GM23338 (cell line): Measurements from ENCODE around the gene DVL2. TPM values are rescaled to one million over a fixed set of nuclear protein-coding genes. Genes with fewer than 3 reads are reported as not detected.

Experiments
- ATAC-seq: fragments of 200-7000 bp; cut with Tn5 transposase; 3 replicates; pipeline ENCODE4 v1.9.1; 2020
- DNase-seq: peaks from one replicate; pipeline ENCODE4 v3.0.0-alpha.2; 2015; ENCODE audit warnings: low spot score
- H2AFZ ChIP-seq: fragments of 200-600 bp; sonication (generic); 2 replicates; pipeline ENCODE4 v1.8.0; 2016; ENCODE audit warnings: antibody characterized with exemption, mild to moderate bottlenecking, moderate library complexity
- H3F3A ChIP-seq: fragments of 200-600 bp; sonication (generic); replicated peaks from 2 replicates; pipeline ENCODE4 v1.8.0; 2017; ENCODE audit warnings: antibody characterized with exemption, mixed run types, low read depth
- H3K27ac ChIP-seq: fragments of 200-600 bp; sonication (generic); 2 replicates; pipeline ENCODE4 v1.6.1; 2016; ENCODE audit warnings: low read depth
- H3K27me3 ChIP-seq: fragments of 200-600 bp; sonication (generic); 2 replicates; pipeline ENCODE4 v1.8.0; 2016; ENCODE audit warnings: mild to moderate bottlenecking, mixed run types, moderate library complexity; ENCODE audit not compliant: insufficient read depth
- H3K36me3 ChIP-seq: fragments of 200-600 bp; sonication (generic); 2 replicates; pipeline ENCODE4 v1.8.0; 2016; ENCODE audit warnings: mild to moderate bottlenecking; ENCODE audit not compliant: insufficient read depth
- H3K4me1 ChIP-seq: fragments of 200-600 bp; sonication (generic); 2 replicates; pipeline ENCODE4 v1.8.0; 2016; ENCODE audit warnings: mild to moderate bottlenecking, moderate library complexity; ENCODE audit not compliant: insufficient read depth
- H3K4me2 ChIP-seq: fragments of 200-600 bp; sonication (generic); 2 replicates; pipeline ENCODE4 v1.7.1; 2017; ENCODE audit warnings: mixed run types
- H3K4me3 ChIP-seq: fragments of 200-600 bp; sonication (generic); 2 replicates; pipeline ENCODE4 v1.6.1; 2016; ENCODE audit warnings: mixed run types
- H3K79me2 ChIP-seq: fragments of 200-600 bp; sonication (generic); replicated peaks from 2 replicates; pipeline ENCODE4 v1.8.0; 2017; ENCODE audit warnings: mild to moderate bottlenecking; ENCODE audit not compliant: insufficient read depth
- H3K9me2 ChIP-seq: fragments of 200-600 bp; sonication (generic); 2 replicates; pipeline ENCODE4 v1.8.0; 2017; ENCODE audit not compliant: insufficient read depth
- H4K20me1 ChIP-seq: fragments of 200-600 bp; sonication (generic); replicated peaks from 2 replicates; pipeline ENCODE4 v1.8.0; 2017; ENCODE audit warnings: mild to moderate bottlenecking; ENCODE audit not compliant: insufficient read depth
- H3K27ac Mint-ChIP-seq: 2 replicates; pipeline ENCODE4 v1.8.0; 2020; ENCODE audit warnings: inconsistent platforms, mild to moderate bottlenecking, moderate library complexity, mixed read lengths
- H3K27me3 Mint-ChIP-seq: 3 replicates; pipeline ENCODE4 v1.8.0; 2022; ENCODE audit warnings: low read depth, mild to moderate bottlenecking, moderate library complexity, mixed read lengths, inconsistent platforms; ENCODE audit not compliant: insufficient read depth, poor library complexity
- H3K36me3 Mint-ChIP-seq: 3 replicates; pipeline ENCODE4 v1.8.0; 2021; ENCODE audit warnings: low read depth, mild to moderate bottlenecking, inconsistent platforms, moderate library complexity, mixed read lengths
- H3K4me1 Mint-ChIP-seq: 3 replicates; pipeline ENCODE4 v1.8.0; 2020; ENCODE audit warnings: mild to moderate bottlenecking, inconsistent platforms, mixed read lengths
- H3K4me3 Mint-ChIP-seq: 3 replicates; pipeline ENCODE4 v1.8.0; 2021; ENCODE audit warnings: moderate library complexity, mild to moderate bottlenecking, inconsistent platforms, mixed read lengths
- H3K9me3 Mint-ChIP-seq: 3 replicates; pipeline ENCODE4 v1.8.0; 2020; ENCODE audit warnings: moderate library complexity, mild to moderate bottlenecking, inconsistent platforms, mixed read lengths
- CREB1 ChIP-seq: fragments of 250-450 bp; sonication (Bioruptor Pico); IDR thresholded peaks from 2 replicates; pipeline ENCODE4 v1.5.0; 2020; ENCODE audit warnings: low read depth, mild to moderate bottlenecking, moderate library complexity
- EZH2 ChIP-seq: fragments of 200-600 bp; sonication (generic); IDR thresholded peaks from one replicate; pipeline ENCODE4 v1.8.0; 2017; ENCODE audit warnings: antibody characterized with exemption, mild to moderate bottlenecking, low read depth; ENCODE audit not compliant: unreplicated experiment
- EZH2phosphoT487 ChIP-seq: fragments of 200-600 bp; sonication (generic); IDR thresholded peaks from one replicate; pipeline ENCODE4 v1.8.1; 2018; ENCODE audit warnings: antibody characterized with exemption; ENCODE audit not compliant: unreplicated experiment
- JUNB ChIP-seq: IDR thresholded peaks from one replicate; pipeline ENCODE4 v1.6.1; 2016; ENCODE audit warnings: antibody characterized with exemption; ENCODE audit not compliant: unreplicated experiment
- POLR2AphosphoS5 ChIP-seq: IDR thresholded peaks from 2 replicates; pipeline ENCODE4 v1.6.1; 2016; ENCODE audit warnings: antibody characterized with exemption, low read depth
- STAT1 ChIP-seq: IDR thresholded peaks from one replicate; pipeline ENCODE4 v1.6.1; 2016; ENCODE audit warnings: antibody characterized with exemption; ENCODE audit not compliant: unreplicated experiment
- ZNF114 ChIP-seq: fragments of 250-450 bp; sonication (Bioruptor Pico); IDR thresholded peaks from 2 replicates; pipeline ENCODE4 v1.5.0; 2020; ENCODE audit warnings: mild to moderate bottlenecking, moderate library complexity
- ZNF331 ChIP-seq: fragments of 250-450 bp; sonication (Bioruptor Pico); IDR thresholded peaks from 2 replicates; pipeline ENCODE4 v1.5.0; 2020; ENCODE audit warnings: low read depth, mild to moderate bottlenecking, moderate library complexity
- polyA plus RNA-seq: library from polyadenylated mRNA; unstranded; fragments of >200 nt; fragmentation: Nextera tagmentation; extraction: Ambion mirVana; gene quantifications from 2 replicates; pipeline ENCODE4 v1.2.1, GENCODE V29; 2016
- total RNA-seq: library from RNA; depleted of rRNA; stranded (reverse); fragments of >200 nt; shearing (Covaris generic); gene quantifications from 2 replicates; pipeline ENCODE4 v1.2.3, GENCODE V29; 2014
- TF ChIP-seq, protein P1 (sequence below): IDR thresholded peaks from 2 replicates; pipeline ENCODE4 v1.6.1; 2016; ENCODE audit warnings: antibody characterized with exemption
- TF ChIP-seq, protein P2 (sequence below), 2 experiments: fragments of 200-600 bp in 1 of 2; sonication (generic) in 1 of 2; conservative IDR thresholded peaks; 2 replicates each; pipeline versions ENCODE4 v1.5.1 to v1.6.1; 2016 to 2017; ENCODE audit warnings: antibody characterized with exemption in 2 of 2, low read depth in 2 of 2, mild to moderate bottlenecking in 2 of 2, moderate library complexity in 1 of 2
- TF ChIP-seq, protein P3 (sequence below): IDR thresholded peaks from one replicate; pipeline ENCODE4 v1.6.1; 2018; ENCODE audit warnings: antibody characterized with exemption; ENCODE audit not compliant: unreplicated experiment

DVL2 gene
- total and polyA plus RNA-seq, 2 experiments from 2014 or later: 19.7 to 80.6 TPM

DNA sequence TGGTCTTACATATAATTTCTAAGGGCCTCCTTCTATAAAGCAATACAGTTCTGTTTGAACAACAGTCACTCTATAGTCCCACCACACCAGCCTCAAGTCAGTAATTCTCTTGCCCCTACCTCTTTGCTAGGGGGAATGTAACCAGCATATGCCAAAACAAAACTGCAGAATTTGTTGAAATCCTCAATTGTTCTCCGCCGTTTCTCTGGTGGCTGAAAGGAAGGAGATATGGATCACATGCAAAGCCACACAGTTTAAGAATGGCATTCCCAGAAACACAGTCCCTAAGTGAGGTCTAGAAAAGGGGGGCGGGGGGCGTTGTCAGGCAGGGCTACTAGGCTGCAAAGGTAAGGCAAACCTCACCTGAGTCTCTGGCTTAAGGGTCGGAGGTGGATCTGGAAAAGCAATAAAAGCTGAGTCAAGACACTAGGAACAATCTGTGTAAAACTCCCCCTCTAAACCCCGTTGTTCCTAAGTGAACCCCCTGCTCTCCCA lies 3.0 kb upstream of the DVL2 start (continued):
- TF ChIP-seq, protein P1, sequence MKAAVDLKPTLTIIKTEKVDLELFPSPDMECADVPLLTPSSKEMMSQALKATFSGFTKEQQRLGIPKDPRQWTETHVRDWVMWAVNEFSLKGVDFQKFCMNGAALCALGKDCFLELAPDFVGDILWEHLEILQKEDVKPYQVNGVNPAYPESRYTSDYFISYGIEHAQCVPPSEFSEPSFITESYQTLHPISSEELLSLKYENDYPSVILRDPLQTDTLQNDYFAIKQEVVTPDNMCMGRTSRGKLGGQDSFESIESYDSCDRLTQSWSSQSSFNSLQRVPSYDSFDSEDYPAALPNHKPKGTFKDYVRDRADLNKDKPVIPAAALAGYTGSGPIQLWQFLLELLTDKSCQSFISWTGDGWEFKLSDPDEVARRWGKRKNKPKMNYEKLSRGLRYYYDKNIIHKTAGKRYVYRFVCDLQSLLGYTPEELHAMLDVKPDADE: no peak
- TF ChIP-seq CREB1 (CRISPR knock-in tag) (no peak), EZH2 (no peak), ZNF114 (CRISPR knock-in tag) (no peak), POLR2AphosphoS5 (no peak), ZNF331 (CRISPR knock-in tag) (no peak), EZH2phosphoT487 (no peak), STAT1 (no peak), JUNB (no peak)
- TF ChIP-seq, protein P2, sequence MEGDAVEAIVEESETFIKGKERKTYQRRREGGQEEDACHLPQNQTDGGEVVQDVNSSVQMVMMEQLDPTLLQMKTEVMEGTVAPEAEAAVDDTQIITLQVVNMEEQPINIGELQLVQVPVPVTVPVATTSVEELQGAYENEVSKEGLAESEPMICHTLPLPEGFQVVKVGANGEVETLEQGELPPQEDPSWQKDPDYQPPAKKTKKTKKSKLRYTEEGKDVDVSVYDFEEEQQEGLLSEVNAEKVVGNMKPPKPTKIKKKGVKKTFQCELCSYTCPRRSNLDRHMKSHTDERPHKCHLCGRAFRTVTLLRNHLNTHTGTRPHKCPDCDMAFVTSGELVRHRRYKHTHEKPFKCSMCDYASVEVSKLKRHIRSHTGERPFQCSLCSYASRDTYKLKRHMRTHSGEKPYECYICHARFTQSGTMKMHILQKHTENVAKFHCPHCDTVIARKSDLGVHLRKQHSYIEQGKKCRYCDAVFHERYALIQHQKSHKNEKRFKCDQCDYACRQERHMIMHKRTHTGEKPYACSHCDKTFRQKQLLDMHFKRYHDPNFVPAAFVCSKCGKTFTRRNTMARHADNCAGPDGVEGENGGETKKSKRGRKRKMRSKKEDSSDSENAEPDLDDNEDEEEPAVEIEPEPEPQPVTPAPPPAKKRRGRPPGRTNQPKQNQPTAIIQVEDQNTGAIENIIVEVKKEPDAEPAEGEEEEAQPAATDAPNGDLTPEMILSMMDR (conservative IDR thresholded peaks at IDR 0.05; ENCODE audit: low read depth in 2 of 2): no peak

DNA sequence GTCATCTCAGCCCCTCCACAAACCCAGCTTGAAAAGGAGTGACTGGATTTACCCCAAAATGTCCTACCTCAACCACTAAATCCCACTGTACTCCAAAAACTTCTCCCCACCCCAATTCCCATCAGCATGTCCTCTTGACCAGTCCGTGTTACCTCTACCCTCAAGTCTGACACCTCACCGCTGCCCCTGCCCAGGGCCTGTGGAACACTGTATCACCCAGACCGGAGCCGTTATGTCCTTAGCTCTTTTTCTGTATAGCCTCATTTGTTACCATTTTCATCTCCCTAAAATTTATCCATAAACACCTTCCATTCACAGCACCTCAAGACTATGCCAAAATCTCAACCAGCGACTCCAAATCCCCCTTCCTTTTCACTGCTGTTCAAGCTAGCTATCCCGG lies 2.5 kb upstream of the DVL2 start:
- Histone ChIP-seq H3K36me3 (peaks cover 17% of the 10 kb centered on the region), H3K4me3 (peak overlapping the region; percentile 99; the same call in 1 of the 2 replicates), H4K20me1 (peaks cover 26% of the 10 kb centered on the region), H3K4me2 (peak overlapping the region; percentile 82), H3K79me2 (peaks cover 67% of the 10 kb centered on the region), H3K4me1 (peaks cover 28% of the 10 kb centered on the region), H3F3A (peaks cover 37% of the 10 kb centered on the region), H3K27me3 (no peaks in the 10 kb centered on the region), H2AFZ (no peak overlapping the region), H3K27ac (peak overlapping the region; percentile 88), H3K9me2 (no peaks in the 10 kb centered on the region)
- Mint-ChIP-seq H3K27ac (peak overlapping the region; percentile 45), H3K27me3 (peaks cover 23% of the 10 kb centered on the region), H3K9me3 (peaks cover 3% of the 10 kb centered on the region), H3K4me1 (peaks cover 46% of the 10 kb centered on the region), H3K4me3 (peak overlapping the region; percentile 87), H3K36me3 (peaks cover 55% of the 10 kb centered on the region)
- ATAC-seq (no peak), DNase-seq (no peak)
- TF ChIP-seq ZNF114 (CRISPR knock-in tag) (no peak), CREB1 (CRISPR knock-in tag) (no peak), STAT1 (no peak), POLR2AphosphoS5 (no peak), JUNB (no peak)
- TF ChIP-seq, protein P1: no peak
- TF ChIP-seq, protein P3, sequence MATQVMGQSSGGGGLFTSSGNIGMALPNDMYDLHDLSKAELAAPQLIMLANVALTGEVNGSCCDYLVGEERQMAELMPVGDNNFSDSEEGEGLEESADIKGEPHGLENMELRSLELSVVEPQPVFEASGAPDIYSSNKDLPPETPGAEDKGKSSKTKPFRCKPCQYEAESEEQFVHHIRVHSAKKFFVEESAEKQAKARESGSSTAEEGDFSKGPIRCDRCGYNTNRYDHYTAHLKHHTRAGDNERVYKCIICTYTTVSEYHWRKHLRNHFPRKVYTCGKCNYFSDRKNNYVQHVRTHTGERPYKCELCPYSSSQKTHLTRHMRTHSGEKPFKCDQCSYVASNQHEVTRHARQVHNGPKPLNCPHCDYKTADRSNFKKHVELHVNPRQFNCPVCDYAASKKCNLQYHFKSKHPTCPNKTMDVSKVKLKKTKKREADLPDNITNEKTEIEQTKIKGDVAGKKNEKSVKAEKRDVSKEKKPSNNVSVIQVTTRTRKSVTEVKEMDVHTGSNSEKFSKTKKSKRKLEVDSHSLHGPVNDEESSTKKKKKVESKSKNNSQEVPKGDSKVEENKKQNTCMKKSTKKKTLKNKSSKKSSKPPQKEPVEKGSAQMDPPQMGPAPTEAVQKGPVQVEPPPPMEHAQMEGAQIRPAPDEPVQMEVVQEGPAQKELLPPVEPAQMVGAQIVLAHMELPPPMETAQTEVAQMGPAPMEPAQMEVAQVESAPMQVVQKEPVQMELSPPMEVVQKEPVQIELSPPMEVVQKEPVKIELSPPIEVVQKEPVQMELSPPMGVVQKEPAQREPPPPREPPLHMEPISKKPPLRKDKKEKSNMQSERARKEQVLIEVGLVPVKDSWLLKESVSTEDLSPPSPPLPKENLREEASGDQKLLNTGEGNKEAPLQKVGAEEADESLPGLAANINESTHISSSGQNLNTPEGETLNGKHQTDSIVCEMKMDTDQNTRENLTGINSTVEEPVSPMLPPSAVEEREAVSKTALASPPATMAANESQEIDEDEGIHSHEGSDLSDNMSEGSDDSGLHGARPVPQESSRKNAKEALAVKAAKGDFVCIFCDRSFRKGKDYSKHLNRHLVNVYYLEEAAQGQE: no peak
